Measurements from ENCODE around the gene DGKB.

The DGKB gene

GRCh38 chr7:14682910-14683465 lies 219.6 kb downstream of the DGKB start:
- ATAC-seq, result no peak

DNA sequence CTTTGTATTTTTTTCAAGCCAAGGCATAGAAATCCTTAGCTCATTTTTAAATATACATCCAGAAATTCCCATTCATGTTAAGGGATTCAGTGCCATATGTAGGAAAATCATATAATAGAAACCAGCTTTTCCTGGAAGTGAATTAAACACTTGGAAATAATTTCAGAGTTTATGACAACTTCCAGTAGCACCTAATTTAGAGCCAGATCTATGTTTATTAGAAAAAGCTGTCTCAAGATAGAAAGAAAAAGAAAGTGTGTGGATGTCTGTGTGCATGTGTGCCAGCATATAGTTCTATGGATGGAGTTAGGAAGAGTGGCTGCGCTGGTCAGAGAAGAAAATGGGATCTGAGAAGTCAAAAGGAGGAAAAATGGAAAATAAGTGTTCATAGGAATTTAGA lies 225.7 kb downstream of the DGKB start:
- ATAC-seq, result no peak
- no peak for TF ChIP-seq TCF4 (CRISPR knock-in tag; IDR thresholded peaks at IDR 0.05; ENCODE audit: borderline replicate concordance)
- no peak for TF ChIP-seq ARNTL (CRISPR knock-in tag; IDR thresholded peaks at IDR 0.05; ENCODE audit: borderline replicate concordance, low read depth)
- no peak for TF ChIP-seq PPARA (CRISPR knock-in tag; IDR thresholded peaks at IDR 0.05; ENCODE audit: borderline replicate concordance)
- no peak for TF ChIP-seq CSDC2 (CRISPR knock-in tag; IDR thresholded peaks at IDR 0.05)
- no peak for TF ChIP-seq ESRRG (CRISPR knock-in tag; IDR thresholded peaks at IDR 0.05)
- TF ChIP-seq, protein P1, sequence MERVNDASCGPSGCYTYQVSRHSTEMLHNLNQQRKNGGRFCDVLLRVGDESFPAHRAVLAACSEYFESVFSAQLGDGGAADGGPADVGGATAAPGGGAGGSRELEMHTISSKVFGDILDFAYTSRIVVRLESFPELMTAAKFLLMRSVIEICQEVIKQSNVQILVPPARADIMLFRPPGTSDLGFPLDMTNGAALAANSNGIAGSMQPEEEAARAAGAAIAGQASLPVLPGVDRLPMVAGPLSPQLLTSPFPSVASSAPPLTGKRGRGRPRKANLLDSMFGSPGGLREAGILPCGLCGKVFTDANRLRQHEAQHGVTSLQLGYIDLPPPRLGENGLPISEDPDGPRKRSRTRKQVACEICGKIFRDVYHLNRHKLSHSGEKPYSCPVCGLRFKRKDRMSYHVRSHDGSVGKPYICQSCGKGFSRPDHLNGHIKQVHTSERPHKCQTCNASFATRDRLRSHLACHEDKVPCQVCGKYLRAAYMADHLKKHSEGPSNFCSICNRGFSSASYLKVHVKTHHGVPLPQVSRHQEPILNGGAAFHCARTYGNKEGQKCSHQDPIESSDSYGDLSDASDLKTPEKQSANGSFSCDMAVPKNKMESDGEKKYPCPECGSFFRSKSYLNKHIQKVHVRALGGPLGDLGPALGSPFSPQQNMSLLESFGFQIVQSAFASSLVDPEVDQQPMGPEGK (CRISPR knock-in tag; IDR thresholded peaks at IDR 0.05; ENCODE audit: borderline replicate concordance), result no peak
- no peak for TF ChIP-seq TOX (CRISPR knock-in tag; IDR thresholded peaks at IDR 0.05; ENCODE audit: borderline replicate concordance)
- TF ChIP-seq ZC3H10 (CRISPR knock-in tag; IDR thresholded peaks at IDR 0.05), result no peak
- TF ChIP-seq OSR1 (CRISPR knock-in tag; IDR thresholded peaks at IDR 0.05), result no peak
- TF ChIP-seq TSHZ2 (CRISPR knock-in tag; IDR thresholded peaks at IDR 0.05), result no peak
- TF ChIP-seq ZFP3 (CRISPR knock-in tag; IDR thresholded peaks at IDR 0.05), result no peak

More at GRCh38 chr7:14682910-14683465, 219.6 kb downstream of the DGKB start:
- peak; percentile 39; the same call in 1 of the 2 replicates for TF ChIP-seq ZNF8 (CRISPR knock-in tag; IDR thresholded peaks at IDR 0.05)
- TF ChIP-seq CSRNP3 (CRISPR knock-in tag; IDR thresholded peaks at IDR 0.05), result no peak
- no peak for TF ChIP-seq PPARA (CRISPR knock-in tag; IDR thresholded peaks at IDR 0.05; ENCODE audit: borderline replicate concordance)
- 0 out of 2 replicates have a peak, but pooled peaks have one; percentile 25 for TF ChIP-seq ISL1 (CRISPR knock-in tag; IDR thresholded peaks at IDR 0.05)
- TF ChIP-seq GLIS3 (CRISPR knock-in tag; IDR thresholded peaks at IDR 0.05), result no peak
- TF ChIP-seq TCF4 (CRISPR knock-in tag; IDR thresholded peaks at IDR 0.05; ENCODE audit: borderline replicate concordance), result peak; percentile 91
- no peak for TF ChIP-seq TOX (CRISPR knock-in tag; IDR thresholded peaks at IDR 0.05; ENCODE audit: borderline replicate concordance)
- TF ChIP-seq ARNTL (CRISPR knock-in tag; IDR thresholded peaks at IDR 0.05; ENCODE audit: borderline replicate concordance, low read depth), result no peak
- TF ChIP-seq CSDC2 (CRISPR knock-in tag; IDR thresholded peaks at IDR 0.05), result no peak
- no peak for TF ChIP-seq BACH2 (CRISPR knock-in tag; IDR thresholded peaks at IDR 0.05; ENCODE audit: borderline replicate concordance)
- peak; percentile 83; the same call in 1 of the 2 replicates for TF ChIP-seq TSHZ2 (CRISPR knock-in tag; IDR thresholded peaks at IDR 0.05)
- TF ChIP-seq RARB (CRISPR knock-in tag; IDR thresholded peaks at IDR 0.05), result no peak
- TF ChIP-seq ZNF565 (CRISPR knock-in tag; conservative IDR thresholded peaks at IDR 0.05; ENCODE audit: low read depth), result no peak
- TF ChIP-seq ZFP3 (CRISPR knock-in tag; IDR thresholded peaks at IDR 0.05), result no peak
- TF ChIP-seq ESRRG (CRISPR knock-in tag; IDR thresholded peaks at IDR 0.05), result no peak
- no peak for TF ChIP-seq POU6F1 (CRISPR knock-in tag; IDR thresholded peaks at IDR 0.05; ENCODE audit: borderline replicate concordance, low read depth)
- no peak for TF ChIP-seq SNAI2 (CRISPR knock-in tag; IDR thresholded peaks at IDR 0.05)
- 0 out of 2 replicates have a peak, but pooled peaks have one; percentile 9 for TF ChIP-seq CREB5 (CRISPR knock-in tag; IDR thresholded peaks at IDR 0.05; ENCODE audit: low read depth)
- peak; percentile 3; the same call in 1 of the 2 replicates for TF ChIP-seq ZNF70 (CRISPR knock-in tag; IDR thresholded peaks at IDR 0.05)

Measured in SK-N-SH treated with all-trans-retinoic acid at 6 μM for 48 hours (cell line).